ENCODE results near the gene TMEM184A. TPM values are rescaled to one million over a fixed set of nuclear protein-coding genes. Genes with fewer than 3 reads are reported as not detected.
A peak's percentile ranks its signal among the peaks of the same experiment; 100 is the strongest.

TMEM184A gene
- total RNA-seq, 1 donor from 2014 or later = 0.27 TPM

- Mint-ChIP-seq H3K36me3 (ENCODE audit: unreplicated experiment) (no peaks in the 10 kb centered on the region), H3K9me3 (ENCODE audit: unreplicated experiment) (no peaks in the 10 kb centered on the region), H3K4me3 (ENCODE audit: unreplicated experiment) (peak overlapping the region; percentile 44), H3K4me1 (ENCODE audit: unreplicated experiment) (peaks cover 38% of the 10 kb centered on the region), H3K27me3 (ENCODE audit: unreplicated experiment) (no peaks in the 10 kb centered on the region), H3K27ac (ENCODE audit: unreplicated experiment) (peak overlapping the region; percentile 93)
- TF ChIP-seq, protein P1, sequence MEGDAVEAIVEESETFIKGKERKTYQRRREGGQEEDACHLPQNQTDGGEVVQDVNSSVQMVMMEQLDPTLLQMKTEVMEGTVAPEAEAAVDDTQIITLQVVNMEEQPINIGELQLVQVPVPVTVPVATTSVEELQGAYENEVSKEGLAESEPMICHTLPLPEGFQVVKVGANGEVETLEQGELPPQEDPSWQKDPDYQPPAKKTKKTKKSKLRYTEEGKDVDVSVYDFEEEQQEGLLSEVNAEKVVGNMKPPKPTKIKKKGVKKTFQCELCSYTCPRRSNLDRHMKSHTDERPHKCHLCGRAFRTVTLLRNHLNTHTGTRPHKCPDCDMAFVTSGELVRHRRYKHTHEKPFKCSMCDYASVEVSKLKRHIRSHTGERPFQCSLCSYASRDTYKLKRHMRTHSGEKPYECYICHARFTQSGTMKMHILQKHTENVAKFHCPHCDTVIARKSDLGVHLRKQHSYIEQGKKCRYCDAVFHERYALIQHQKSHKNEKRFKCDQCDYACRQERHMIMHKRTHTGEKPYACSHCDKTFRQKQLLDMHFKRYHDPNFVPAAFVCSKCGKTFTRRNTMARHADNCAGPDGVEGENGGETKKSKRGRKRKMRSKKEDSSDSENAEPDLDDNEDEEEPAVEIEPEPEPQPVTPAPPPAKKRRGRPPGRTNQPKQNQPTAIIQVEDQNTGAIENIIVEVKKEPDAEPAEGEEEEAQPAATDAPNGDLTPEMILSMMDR (IDR thresholded peaks at IDR 0.05) = no peak
- DNase-seq (ENCODE audit: extremely low spot score, unreplicated experiment) = peak; percentile 96
These were observed 43.0 kb downstream of the TMEM184A start for GRCh38 chr7:1512781-1513656.

GRCh38 chr7:1511444-1512422, 44.3 kb downstream of the TMEM184A start:
- H3K4me1 Mint-ChIP-seq (ENCODE audit: unreplicated experiment) = peaks cover 36% of the 10 kb centered on the region
- H3K27ac Mint-ChIP-seq (ENCODE audit: unreplicated experiment) = no peak overlapping the region
- no peak for DNase-seq (ENCODE audit: extremely low spot score, unreplicated experiment)
- no peaks in the 10 kb centered on the region for H3K9me3 Mint-ChIP-seq (ENCODE audit: unreplicated experiment)
- H3K4me3 Mint-ChIP-seq (ENCODE audit: unreplicated experiment) = no peak overlapping the region
- TF ChIP-seq, protein P1 (IDR thresholded peaks at IDR 0.05) = no peak
- H3K27me3 Mint-ChIP-seq (ENCODE audit: unreplicated experiment) = no peaks in the 10 kb centered on the region
- H3K36me3 Mint-ChIP-seq (ENCODE audit: unreplicated experiment) = no peaks in the 10 kb centered on the region

DNA sequence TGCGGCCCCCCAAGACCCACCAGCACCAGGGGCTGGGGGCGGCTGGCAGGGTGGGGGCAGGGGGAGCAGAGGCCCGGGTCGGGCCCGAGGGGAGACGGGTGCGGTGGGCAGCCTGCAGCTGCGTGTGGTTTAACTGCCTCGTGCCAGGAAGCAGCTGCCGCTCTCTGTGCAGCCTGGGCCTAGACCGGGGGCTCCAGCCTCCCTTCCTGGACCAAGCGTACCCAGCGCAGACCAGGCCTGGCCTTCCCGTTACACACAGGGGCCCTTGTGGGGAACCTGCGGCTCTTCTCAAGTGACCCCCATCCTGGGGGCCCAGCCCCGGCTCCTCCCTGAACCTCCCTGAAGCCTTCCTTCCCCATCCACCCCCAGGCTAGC, 45.2 kb downstream of the TMEM184A start:
- H3K36me3 Mint-ChIP-seq (ENCODE audit: unreplicated experiment) = no peaks in the 10 kb centered on the region
- H3K27me3 Mint-ChIP-seq (ENCODE audit: unreplicated experiment) = no peaks in the 10 kb centered on the region
- no peak overlapping the region for H3K27ac Mint-ChIP-seq (ENCODE audit: unreplicated experiment)
- peaks cover 29% of the 10 kb centered on the region for H3K4me1 Mint-ChIP-seq (ENCODE audit: unreplicated experiment)
- no peak for DNase-seq (ENCODE audit: extremely low spot score, unreplicated experiment)
- H3K9me3 Mint-ChIP-seq (ENCODE audit: unreplicated experiment) = no peaks in the 10 kb centered on the region
- no peak overlapping the region for H3K4me3 Mint-ChIP-seq (ENCODE audit: unreplicated experiment)
- TF ChIP-seq, protein P1 (IDR thresholded peaks at IDR 0.05) = no peak

DNA sequence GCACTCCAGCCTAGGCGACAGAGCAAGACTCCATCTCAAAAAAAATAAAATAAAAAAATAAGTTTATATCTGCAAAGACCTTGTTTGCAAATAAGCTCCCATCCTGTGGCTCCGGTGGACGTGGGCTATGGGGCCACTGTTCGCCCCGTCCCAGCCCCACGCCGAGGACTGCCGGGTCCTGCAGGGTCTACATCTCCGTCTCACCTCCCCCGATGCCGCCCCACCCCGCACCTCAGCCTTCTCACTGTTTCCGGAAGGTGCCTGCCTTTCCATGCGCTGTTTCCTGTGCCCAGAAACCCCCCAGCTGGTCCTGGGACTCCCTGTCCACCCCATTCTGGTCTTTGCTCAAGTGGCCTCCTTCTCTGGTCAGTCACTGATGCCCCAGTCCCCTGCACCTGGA, 46.8 kb downstream of the TMEM184A start:
- TF ChIP-seq, protein P1 (IDR thresholded peaks at IDR 0.05) = no peak
- H3K4me3 Mint-ChIP-seq (ENCODE audit: unreplicated experiment) = no peak overlapping the region

More for the DNA sequence above, 46.8 kb downstream of the TMEM184A start:
- Mint-ChIP-seq H3K9me3 (ENCODE audit: unreplicated experiment) (no peaks in the 10 kb centered on the region), H3K27ac (ENCODE audit: unreplicated experiment) (no peak overlapping the region), H3K36me3 (ENCODE audit: unreplicated experiment) (no peaks in the 10 kb centered on the region), H3K4me1 (ENCODE audit: unreplicated experiment) (peaks cover 19% of the 10 kb centered on the region), H3K27me3 (ENCODE audit: unreplicated experiment) (no peaks in the 10 kb centered on the region)
- DNase-seq (ENCODE audit: extremely low spot score, unreplicated experiment) = no peak

All from osteocyte (in vitro differentiated cells).